K562 (cell line): Measurements from ENCODE around the gene ARHGAP42. TPM values are rescaled to one million over a fixed set of nuclear protein-coding genes. Genes with fewer than 3 reads are reported as not detected.

Experiments
- CBX3 ChIP-seq, 2 experiments: IDR thresholded peaks; 1 replicate in 1 of 2; 2 replicates in 1 of 2; pipeline ENCODE4 v1.6.1; 2012; ENCODE audit warnings: inconsistent platforms in 2 of 2, low read length in 2 of 2, borderline replicate concordance in 1 of 2, control low read depth in 1 of 2
- CTBP1 ChIP-seq: fragments of 450-650 bp; IDR thresholded peaks from 2 replicates; pipeline ENCODE4 v1.6.1; 2016; ENCODE audit warnings: borderline replicate concordance
- FOXA3 ChIP-seq, 2 experiments: fragments of 450-650 bp in 1 of 2; sonication (generic) in 1 of 2; formaldehyde crosslinking; IDR thresholded peaks in 1 of 2; conservative IDR thresholded peaks in 1 of 2; 2 replicates each; pipeline versions ENCODE4 v1.4.0 to v1.8.0; 2020 to 2022; ENCODE audit warnings: mild to moderate bottlenecking in 2 of 2, missing genetic modification reagents in 1 of 2
- KDM2B ChIP-seq: fragments of 250-450 bp; sonication (Bioruptor Pico); IDR thresholded peaks from 2 replicates; pipeline ENCODE4 v1.8.0; 2021; ENCODE audit warnings: mild to moderate bottlenecking, moderate library complexity
- KLF6 ChIP-seq: fragments of 250-450 bp; sonication (Bioruptor Pico); IDR thresholded peaks from 2 replicates; pipeline ENCODE4 v1.4.0; 2020; ENCODE audit warnings: mild to moderate bottlenecking, moderate library complexity, borderline replicate concordance
- MYC ChIP-seq, 2 experiments: fragments of 250-450 bp in 1 of 2; sonication (Bioruptor Pico) in 1 of 2; IDR thresholded peaks; 2 replicates each; pipeline versions ENCODE4 v1.5.1 to v1.6.1; 2012 to 2021; ENCODE audit warnings: low read depth in 2 of 2, borderline replicate concordance in 1 of 2, improper control_type of control experiment in 1 of 2, low read length in 1 of 2, mild to moderate bottlenecking in 1 of 2, moderate library complexity in 1 of 2
- ZNF561 ChIP-seq: fragments of 450-650 bp; formaldehyde crosslinking; conservative IDR thresholded peaks from 2 replicates; pipeline ENCODE4 v1.4.0; 2020; ENCODE audit warnings: mild to moderate bottlenecking, moderate library complexity
- ZNF766 ChIP-seq: fragments of 200-800 bp; sonication (Bioruptor generic); conservative IDR thresholded peaks from 2 replicates; pipeline ENCODE4 v1.6.1; 2016; ENCODE audit warnings: missing genetic modification characterization, missing compliant biosample characterization
- polyA plus RNA-seq, 8 experiments: library from polyadenylated mRNA; depleted of rRNA in 4 of 8; stranded (reverse) in 5 of 8; unstranded in 3 of 8; fragments of >200 nt; fragmentation: Nextera tagmentation in 2 of 8; fragmentation: Illumina TruSeq in 1 of 8; extraction: Ambion mirVana in 2 of 8; extraction: Trizol in 1 of 8; gene quantifications; 2 replicates each; pipeline versions ENCODE4 v1.2.1 to v1.2.3, GENCODE V29; 2011 to 2014; ENCODE audit warnings: inconsistent platforms in 1 of 8, missing spikeins in 1 of 8
- total RNA-seq, 7 experiments: library from RNA; depleted of rRNA in 6 of 7; stranded (reverse); fragments of >200 nt in 6 of 7; fragmentation: Illumina TruSeq in 2 of 7; extraction: Trizol in 2 of 7; gene quantifications; 2 replicates each; pipeline versions ENCODE4 v1.2.1 to v1.2.3, GENCODE V29; 2011 to 2021; ENCODE audit warnings: low replicate concordance in 1 of 7
- TF ChIP-seq, protein P1 (sequence below): IDR thresholded peaks from 3 replicates; pipeline ENCODE4 v1.6.1; 2011; ENCODE audit warnings: borderline replicate concordance, mild to moderate bottlenecking; ENCODE audit not compliant: insufficient read length, insufficient read depth
- TF ChIP-seq, protein P2 (sequence below): IDR thresholded peaks from 2 replicates; pipeline ENCODE4 v1.6.1; 2012; ENCODE audit warnings: low read depth, low read length, improper control_type of control experiment, borderline replicate concordance
- TF ChIP-seq, protein P3 (sequence below): fragments of 450-650 bp; IDR thresholded peaks from 2 replicates; pipeline ENCODE4 v1.6.1; 2016
- TF ChIP-seq, protein P4 (sequence below), 2 experiments: fragments of 450-650 bp; conservative IDR thresholded peaks; 2 replicates each; pipeline ENCODE4 v1.6.1; 2017; ENCODE audit warnings: mild to moderate bottlenecking in 2 of 2, moderate library complexity in 2 of 2
- TF ChIP-seq, protein P5 (sequence below), 2 experiments: fragments of 450-650 bp in 1 of 2; sonication (generic) in 1 of 2; formaldehyde crosslinking in 1 of 2; IDR thresholded peaks in 1 of 2; conservative IDR thresholded peaks in 1 of 2; 2 replicates each; pipeline versions ENCODE4 v1.6.1 to v1.8.1; 2016 to 2023; ENCODE audit warnings: mild to moderate bottlenecking in 2 of 2, moderate library complexity in 2 of 2, inconsistent platforms in 1 of 2, missing genetic modification reagents in 1 of 2
- TF ChIP-seq, protein P6 (sequence below), 3 experiments: fragments of 200-800 bp in 1 of 3; sonication (Bioruptor generic) in 1 of 3; sonication (generic) in 1 of 3; formaldehyde crosslinking in 1 of 3; IDR thresholded peaks; 2 replicates each; pipeline versions ENCODE4 v1.6.1 to v1.8.0; 2016 to 2022; ENCODE audit warnings: mild to moderate bottlenecking in 2 of 3, missing compliant biosample characterization in 2 of 3, missing genetic modification characterization in 2 of 3, missing genetic modification reagents in 1 of 3
- TF ChIP-seq, protein P7 (sequence below): sonication (generic); formaldehyde crosslinking; IDR thresholded peaks from 2 replicates; pipeline ENCODE4 v1.8.1; 2023; ENCODE audit warnings: mild to moderate bottlenecking, missing genetic modification reagents

ARHGAP42 gene
- total and polyA plus RNA-seq, 9 of the 15 experiments (the other 6 are each of a cell fraction or from before 2014, with no cell fraction given) = 0.95 to 6.1 (median 2.4) TPM

DNA sequence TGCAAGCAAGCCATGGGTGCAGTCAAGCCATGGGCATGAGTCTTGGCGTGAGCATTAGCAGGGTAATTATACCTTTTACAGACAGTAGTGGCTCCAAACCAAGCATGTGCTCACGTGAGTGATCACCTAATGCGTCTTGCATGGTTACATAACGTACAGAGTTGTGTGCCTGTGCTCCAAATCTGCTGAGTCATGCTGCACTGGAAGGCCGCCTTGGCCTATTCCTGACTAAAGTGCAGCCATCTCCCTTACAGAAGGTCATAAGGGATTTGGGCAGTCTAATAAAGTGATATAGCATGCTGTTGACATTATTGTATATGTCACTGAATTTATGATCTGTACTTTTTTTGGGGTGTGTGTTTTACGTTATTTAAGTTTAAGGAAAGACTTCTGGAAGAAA lies 102.4 kb downstream of the ARHGAP42 start (continued):
- TF ChIP-seq, protein P1, sequence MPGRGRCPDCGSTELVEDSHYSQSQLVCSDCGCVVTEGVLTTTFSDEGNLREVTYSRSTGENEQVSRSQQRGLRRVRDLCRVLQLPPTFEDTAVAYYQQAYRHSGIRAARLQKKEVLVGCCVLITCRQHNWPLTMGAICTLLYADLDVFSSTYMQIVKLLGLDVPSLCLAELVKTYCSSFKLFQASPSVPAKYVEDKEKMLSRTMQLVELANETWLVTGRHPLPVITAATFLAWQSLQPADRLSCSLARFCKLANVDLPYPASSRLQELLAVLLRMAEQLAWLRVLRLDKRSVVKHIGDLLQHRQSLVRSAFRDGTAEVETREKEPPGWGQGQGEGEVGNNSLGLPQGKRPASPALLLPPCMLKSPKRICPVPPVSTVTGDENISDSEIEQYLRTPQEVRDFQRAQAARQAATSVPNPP = no peak
- no peak for TF ChIP-seq KDM2B
- no peak for TF ChIP-seq MYC (IDR thresholded peaks at IDR 0.05; ENCODE audit: low read depth, low read length)
- TF ChIP-seq MYC (CRISPR knock-in tag; IDR thresholded peaks at IDR 0.05; ENCODE audit: borderline replicate concordance, low read depth) = no peak
- no peak for TF ChIP-seq ZNF561
- TF ChIP-seq, protein P2, sequence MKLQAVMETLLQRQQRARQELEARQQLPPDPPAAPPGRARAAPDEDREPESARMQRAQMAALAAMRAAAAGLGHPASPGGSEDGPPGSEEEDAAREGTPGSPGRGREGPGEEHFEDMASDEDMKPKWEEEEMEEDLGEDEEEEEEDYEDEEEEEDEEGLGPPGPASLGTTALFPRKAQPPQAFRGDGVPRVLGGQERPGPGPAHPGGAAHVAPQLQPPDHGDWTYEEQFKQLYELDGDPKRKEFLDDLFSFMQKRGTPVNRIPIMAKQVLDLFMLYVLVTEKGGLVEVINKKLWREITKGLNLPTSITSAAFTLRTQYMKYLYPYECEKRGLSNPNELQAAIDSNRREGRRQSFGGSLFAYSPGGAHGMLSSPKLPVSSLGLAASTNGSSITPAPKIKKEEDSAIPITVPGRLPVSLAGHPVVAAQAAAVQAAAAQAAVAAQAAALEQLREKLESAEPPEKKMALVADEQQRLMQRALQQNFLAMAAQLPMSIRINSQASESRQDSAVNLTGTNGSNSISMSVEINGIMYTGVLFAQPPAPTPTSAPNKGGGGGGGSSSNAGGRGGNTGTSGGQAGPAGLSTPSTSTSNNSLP = no peak
- TF ChIP-seq, protein P3, sequence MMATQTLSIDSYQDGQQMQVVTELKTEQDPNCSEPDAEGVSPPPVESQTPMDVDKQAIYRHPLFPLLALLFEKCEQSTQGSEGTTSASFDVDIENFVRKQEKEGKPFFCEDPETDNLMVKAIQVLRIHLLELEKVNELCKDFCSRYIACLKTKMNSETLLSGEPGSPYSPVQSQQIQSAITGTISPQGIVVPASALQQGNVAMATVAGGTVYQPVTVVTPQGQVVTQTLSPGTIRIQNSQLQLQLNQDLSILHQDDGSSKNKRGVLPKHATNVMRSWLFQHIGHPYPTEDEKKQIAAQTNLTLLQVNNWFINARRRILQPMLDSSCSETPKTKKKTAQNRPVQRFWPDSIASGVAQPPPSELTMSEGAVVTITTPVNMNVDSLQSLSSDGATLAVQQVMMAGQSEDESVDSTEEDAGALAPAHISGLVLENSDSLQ = 0 out of 2 replicates have a peak, but pooled peaks have one; percentile 2
- TF ChIP-seq, protein P4, sequence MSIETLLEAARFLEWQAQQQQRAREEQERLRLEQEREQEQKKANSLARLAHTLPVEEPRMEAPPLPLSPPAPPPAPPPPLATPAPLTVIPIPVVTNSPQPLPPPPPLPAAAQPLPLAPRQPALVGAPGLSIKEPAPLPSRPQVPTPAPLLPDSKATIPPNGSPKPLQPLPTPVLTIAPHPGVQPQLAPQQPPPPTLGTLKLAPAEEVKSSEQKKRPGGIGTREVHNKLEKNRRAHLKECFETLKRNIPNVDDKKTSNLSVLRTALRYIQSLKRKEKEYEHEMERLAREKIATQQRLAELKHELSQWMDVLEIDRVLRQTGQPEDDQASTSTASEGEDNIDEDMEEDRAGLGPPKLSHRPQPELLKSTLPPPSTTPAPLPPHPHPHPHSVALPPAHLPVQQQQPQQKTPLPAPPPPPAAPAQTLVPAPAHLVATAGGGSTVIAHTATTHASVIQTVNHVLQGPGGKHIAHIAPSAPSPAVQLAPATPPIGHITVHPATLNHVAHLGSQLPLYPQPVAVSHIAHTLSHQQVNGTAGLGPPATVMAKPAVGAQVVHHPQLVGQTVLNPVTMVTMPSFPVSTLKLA (conservative IDR thresholded peaks at IDR 0.05) = no peak
- peak in 1 of 2 experiments; percentile 83; a peak in 1 of 3 replicates for TF ChIP-seq CBX3 (IDR thresholded peaks at IDR 0.05; ENCODE audit: borderline replicate concordance in 1 of 2, low read length in 2 of 2)
- TF ChIP-seq FOXA3 (CRISPR knock-in tag; conservative IDR thresholded peaks at IDR 0.05 in 1 of 2, IDR thresholded peaks at IDR 0.05 in 1 of 2) = no peak
- TF ChIP-seq ZNF766 (CRISPR knock-in tag) = peak; percentile 65; the same call in 1 of the 2 replicates
- no peak for TF ChIP-seq CTBP1
- TF ChIP-seq, protein P5, sequence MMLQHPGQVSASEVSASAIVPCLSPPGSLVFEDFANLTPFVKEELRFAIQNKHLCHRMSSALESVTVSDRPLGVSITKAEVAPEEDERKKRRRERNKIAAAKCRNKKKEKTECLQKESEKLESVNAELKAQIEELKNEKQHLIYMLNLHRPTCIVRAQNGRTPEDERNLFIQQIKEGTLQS (IDR thresholded peaks at IDR 0.05) = no peak
- TF ChIP-seq, protein P5 (CRISPR knock-in tag; conservative IDR thresholded peaks at IDR 0.05) = no peak
- TF ChIP-seq KLF6 (CRISPR knock-in tag) = peak; percentile 78; the same call in 1 of the 2 replicates
- TF ChIP-seq, protein P6, sequence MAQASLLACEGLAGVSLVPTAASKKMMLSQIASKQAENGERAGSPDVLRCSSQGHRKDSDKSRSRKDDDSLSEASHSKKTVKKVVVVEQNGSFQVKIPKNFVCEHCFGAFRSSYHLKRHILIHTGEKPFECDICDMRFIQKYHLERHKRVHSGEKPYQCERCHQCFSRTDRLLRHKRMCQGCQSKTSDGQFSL (CRISPR knock-in tag; IDR thresholded peaks at IDR 0.05) = no peak
- TF ChIP-seq, protein P6 (tag; IDR thresholded peaks at IDR 0.05) = peak in 1 of 2 experiments; percentile 80; a peak in 2 of 4 replicates
- TF ChIP-seq, protein P7, sequence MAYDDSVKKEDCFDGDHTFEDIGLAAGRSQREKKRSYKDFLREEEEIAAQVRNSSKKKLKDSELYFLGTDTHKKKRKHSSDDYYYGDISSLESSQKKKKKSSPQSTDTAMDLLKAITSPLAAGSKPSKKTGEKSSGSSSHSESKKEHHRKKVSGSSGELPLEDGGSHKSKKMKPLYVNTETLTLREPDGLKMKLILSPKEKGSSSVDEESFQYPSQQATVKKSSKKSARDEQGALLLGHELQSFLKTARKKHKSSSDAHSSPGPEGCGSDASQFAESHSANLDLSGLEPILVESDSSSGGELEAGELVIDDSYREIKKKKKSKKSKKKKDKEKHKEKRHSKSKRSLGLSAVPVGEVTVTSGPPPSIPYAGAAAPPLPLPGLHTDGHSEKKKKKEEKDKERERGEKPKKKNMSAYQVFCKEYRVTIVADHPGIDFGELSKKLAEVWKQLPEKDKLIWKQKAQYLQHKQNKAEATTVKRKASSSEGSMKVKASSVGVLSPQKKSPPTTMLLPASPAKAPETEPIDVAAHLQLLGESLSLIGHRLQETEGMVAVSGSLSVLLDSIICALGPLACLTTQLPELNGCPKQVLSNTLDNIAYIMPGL (CRISPR knock-in tag) = no peak
